H1 (cell line): ENCODE measurements around the gene SIAH3. TPM values are rescaled to one million over a fixed set of nuclear protein-coding genes. Genes with fewer than 3 reads are reported as not detected.

Experiments used
- CBX5 ChIP-seq: fragments of 300-800, 300-1000 bp; sonication (generic); IDR thresholded peaks from 2 replicates; pipeline ENCODE4 v1.7.1; 2016; ENCODE audit warnings: antibody characterized with exemption, low read length, low read depth
- EGR1 ChIP-seq: IDR thresholded peaks from 2 replicates; pipeline ENCODE4 v1.6.1; 2011; ENCODE audit warnings: low read depth, low read length, borderline replicate concordance
- EZH2 ChIP-seq: fragments of 200-600 bp; sonication (generic); IDR thresholded peaks from 2 replicates; pipeline ENCODE4 v1.7.1; 2012; ENCODE audit warnings: low read depth, mild to moderate bottlenecking, moderate library complexity, low read length, inconsistent platforms; ENCODE audit not compliant: severe bottlenecking
- GTF2F1 ChIP-seq: IDR thresholded peaks from 2 replicates; pipeline ENCODE4 v1.6.1; 2012; ENCODE audit warnings: low read depth, low read length, improper control_type of control experiment, borderline replicate concordance
- JUN ChIP-seq: IDR thresholded peaks from 2 replicates; pipeline ENCODE4 v1.6.1; 2011; ENCODE audit warnings: low read depth, mild to moderate bottlenecking, improper control_type of control experiment, low read length
- NANOG ChIP-seq: IDR thresholded peaks from 2 replicates; pipeline ENCODE4 v1.6.1; 2011; ENCODE audit warnings: low read length, low read depth, mild to moderate bottlenecking, inconsistent platforms; ENCODE audit not compliant: insufficient read depth, poor library complexity, severe bottlenecking
- RNF2 ChIP-seq: fragments of 200-900, 300-1000 bp; sonication (generic); IDR thresholded peaks from 2 replicates; pipeline ENCODE4 v1.7.1; 2016; ENCODE audit warnings: borderline replicate concordance, low read depth, mild to moderate bottlenecking, antibody characterized with exemption, low read length; ENCODE audit not compliant: poor library complexity, severe bottlenecking; ENCODE audit errors: missing control alignments
- SAP30 ChIP-seq: fragments of 300-600 bp; sonication (generic); IDR thresholded peaks from 2 replicates; pipeline ENCODE4 v1.7.1; 2012; ENCODE audit warnings: low read length, moderate library complexity, mild to moderate bottlenecking, inconsistent platforms; ENCODE audit not compliant: insufficient read depth, insufficient replicate concordance
- SIX5 ChIP-seq: IDR thresholded peaks from 2 replicates; pipeline ENCODE4 v1.6.1; 2011; ENCODE audit warnings: mild to moderate bottlenecking, low read depth, low read length
- TCF12 ChIP-seq: IDR thresholded peaks from 2 replicates; pipeline ENCODE4 v1.6.1; 2011; ENCODE audit warnings: low read depth, mild to moderate bottlenecking, low read length
- polyA plus RNA-seq, 7 experiments: library from polyadenylated mRNA; depleted of rRNA in 3 of 7; stranded (reverse) in 5 of 7; unstranded in 2 of 7; fragments of >200 nt in 5 of 7; fragments of 200-250 nt in 2 of 7; gene quantifications; 1 replicate in 5 of 7; 2 replicates in 1 of 7; 4 replicates in 1 of 7; pipeline versions ENCODE4 v1.2.1 to v1.2.3, GENCODE V29; 2011 to 2013; ENCODE audit warnings: missing spikeins in 2 of 7, mixed read lengths in 2 of 7
- total RNA-seq: library from RNA; stranded (reverse); fragmentation: NEBNext Ultra II Directional; extraction: Animal tissue kit (Norgen Biotek cat#: 25700); gene quantifications from 2 replicates; pipeline ENCODE4 v1.2.1, GENCODE V29; 2021
- TF ChIP-seq, protein P1 (sequence below): IDR thresholded peaks from 2 replicates; pipeline ENCODE4 v1.6.1; 2012; ENCODE audit warnings: inconsistent platforms

The SIAH3 gene
- total and polyA plus RNA-seq, 2 of the 8 experiments (the other 6 are each of a cell fraction or from before 2014, with no cell fraction given) = 0.15 to 0.17 TPM

DNA sequence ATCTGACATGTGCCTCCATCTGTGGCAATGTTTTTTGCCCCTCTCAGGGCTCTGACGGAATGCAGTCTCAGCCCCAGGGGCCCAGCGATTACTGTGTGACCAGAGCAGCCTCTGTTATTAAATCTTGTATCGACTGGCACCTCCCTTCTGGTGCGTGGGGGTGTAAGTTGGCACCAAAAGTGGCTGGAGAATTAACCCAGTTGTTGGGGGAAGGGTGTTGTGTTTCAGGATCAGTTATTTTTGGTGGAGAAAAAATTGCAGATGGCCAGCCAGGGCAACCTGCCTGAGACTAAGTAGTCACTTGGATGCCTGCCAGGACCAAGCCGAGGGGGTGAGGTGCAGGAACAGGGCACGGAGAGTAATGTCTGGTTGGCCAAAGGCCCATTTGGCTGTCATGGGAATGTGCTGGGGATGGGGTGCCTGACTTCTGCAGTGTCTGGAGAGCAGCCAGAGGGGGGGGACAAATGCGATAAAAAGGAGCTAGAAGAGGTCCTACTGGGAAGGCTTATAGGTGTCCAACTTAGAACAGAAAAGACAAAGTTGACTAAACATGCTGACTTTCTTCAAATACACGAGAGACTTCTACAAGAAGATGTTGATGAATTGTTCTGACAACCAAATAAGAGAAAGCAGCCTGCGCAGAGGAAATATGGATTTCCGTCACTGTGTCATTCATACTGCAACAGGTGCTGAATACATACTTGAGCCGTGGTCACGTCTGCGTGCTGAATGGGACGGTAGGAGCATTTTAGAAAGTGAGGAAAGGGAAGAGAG is 69.8 kb downstream of the SIAH3 start (continued):
- TF ChIP-seq, protein P1, sequence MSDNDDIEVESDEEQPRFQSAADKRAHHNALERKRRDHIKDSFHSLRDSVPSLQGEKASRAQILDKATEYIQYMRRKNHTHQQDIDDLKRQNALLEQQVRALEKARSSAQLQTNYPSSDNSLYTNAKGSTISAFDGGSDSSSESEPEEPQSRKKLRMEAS = no peak
- TF ChIP-seq JUN (no peak), RNF2 (no peak), EGR1 (no peak), SIX5 (no peak), CBX5 (no peak), SAP30 (no peak), NANOG (no peak), GTF2F1 (no peak), TCF12 (no peak), EZH2 (no peak)
